ENCODE measurements around the gene MYO1D. TPM values are rescaled to one million over a fixed set of nuclear protein-coding genes. Genes with fewer than 3 reads are reported as not detected.

MYO1D gene
- polyA plus RNA-seq, 1 donor from 2014 or later: 11.6 TPM

GRCh38 chr17:32502013-32502412, 374.9 kb downstream of the MYO1D start:
- peak overlapping the region; percentile 33 to 94 (median 34) for H3K27ac Mint-ChIP-seq
- peaks cover 1% of the 10 kb centered on the region for H3K36me3 Mint-ChIP-seq
- no peaks in the 10 kb centered on the region for H3K27me3 Mint-ChIP-seq
- peaks cover 32 to 39% (median 34%) of the 10 kb centered on the region in 3 donors for H3K4me1 Mint-ChIP-seq
- H3K4me3 Mint-ChIP-seq: peak overlapping the region in 1 of 4 donors; percentile 41
- no peaks in the 10 kb centered on the region for H3K9me3 Mint-ChIP-seq

DNA sequence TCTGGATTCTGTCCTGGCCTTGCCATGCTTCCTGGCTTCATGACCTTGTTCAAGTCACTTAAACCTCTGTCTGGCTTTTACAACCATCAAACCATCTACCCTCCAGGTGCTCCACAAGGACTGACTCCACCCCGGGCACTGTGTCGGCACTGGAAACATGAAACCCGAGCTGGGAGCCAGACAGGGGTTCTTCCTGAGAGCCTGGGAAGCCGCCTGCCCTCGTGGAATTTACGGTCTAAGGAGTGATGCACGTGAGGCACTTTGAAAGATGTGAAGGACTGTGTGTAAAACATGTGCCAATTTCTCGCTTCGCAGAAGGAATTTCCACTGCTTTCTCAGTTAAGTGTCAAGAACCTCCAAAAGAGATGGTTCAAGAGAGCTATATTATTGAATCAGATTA, 378.5 kb downstream of the MYO1D start:
- H3K27me3 Mint-ChIP-seq: no peaks in the 10 kb centered on the region
- peaks cover 15 to 17% (median 17%) of the 10 kb centered on the region in 3 donors for H3K4me1 Mint-ChIP-seq
- H3K9me3 Mint-ChIP-seq: no peaks in the 10 kb centered on the region
- H3K36me3 Mint-ChIP-seq: peaks cover 3% of the 10 kb centered on the region
- peak overlapping the region in 1 of 3 donors; percentile 53 for H3K27ac Mint-ChIP-seq
- no peak overlapping the region for H3K4me3 Mint-ChIP-seq

GRCh38 chr17:32497431-32498205, 379.3 kb downstream of the MYO1D start:
- Mint-ChIP-seq H3K27me3 (no peaks in the 10 kb centered on the region), H3K36me3 (peaks cover 3% of the 10 kb centered on the region)

GRCh38 chr17:32496395-32497073, 380.4 kb downstream of the MYO1D start:
- H3K4me1 Mint-ChIP-seq: peaks cover 20 to 22% (median 21%) of the 10 kb centered on the region in 3 donors
- H3K27me3 Mint-ChIP-seq: no peaks in the 10 kb centered on the region
- H3K4me3 Mint-ChIP-seq: peak overlapping the region in 1 of 4 donors; percentile 55
- H3K9me3 Mint-ChIP-seq: no peaks in the 10 kb centered on the region
- peak overlapping the region in 1 of 3 donors; percentile 48 for H3K27ac Mint-ChIP-seq
- peaks cover 3% of the 10 kb centered on the region for H3K36me3 Mint-ChIP-seq

More at GRCh38 chr17:32497431-32498205, 379.3 kb downstream of the MYO1D start:
- Mint-ChIP-seq H3K4me3 (peak overlapping the region in 1 of 4 donors; percentile 5), H3K4me1 (peaks cover 17 to 19% (median 19%) of the 10 kb centered on the region in 3 donors), H3K9me3 (no peaks in the 10 kb centered on the region), H3K27ac (no peak overlapping the region)

GRCh38 chr17:32495359-32496231, 381.3 kb downstream of the MYO1D start:
- H3K4me3 Mint-ChIP-seq: peak overlapping the region in 2 of 4 donors; percentile 17 to 65
- H3K9me3 Mint-ChIP-seq: no peaks in the 10 kb centered on the region
- H3K27ac Mint-ChIP-seq: peak overlapping the region in 1 of 3 donors; percentile 46

GRCh38 chr17:32494621-32495358, 382.1 kb downstream of the MYO1D start:
- H3K36me3 Mint-ChIP-seq: peaks cover 3% of the 10 kb centered on the region
- H3K4me1 Mint-ChIP-seq: peaks cover 32 to 37% (median 36%) of the 10 kb centered on the region in 3 donors
- H3K9me3 Mint-ChIP-seq: no peaks in the 10 kb centered on the region
- H3K4me3 Mint-ChIP-seq: peak overlapping the region in 1 of 4 donors; percentile 65
- no peaks in the 10 kb centered on the region for H3K27me3 Mint-ChIP-seq
- no peak overlapping the region for H3K27ac Mint-ChIP-seq

More at GRCh38 chr17:32495359-32496231, 381.3 kb downstream of the MYO1D start:
- H3K36me3 Mint-ChIP-seq: peaks cover 3% of the 10 kb centered on the region
- H3K27me3 Mint-ChIP-seq: no peaks in the 10 kb centered on the region
- peaks cover 26 to 31% (median 29%) of the 10 kb centered on the region in 3 donors for H3K4me1 Mint-ChIP-seq

GRCh38 chr17:32493976-32494513, 382.9 kb downstream of the MYO1D start:
- Mint-ChIP-seq H3K36me3 (peaks cover 3% of the 10 kb centered on the region), H3K27me3 (no peaks in the 10 kb centered on the region), H3K4me1 (peaks cover 39 to 44% (median 43%) of the 10 kb centered on the region in 3 donors), H3K9me3 (no peaks in the 10 kb centered on the region), H3K4me3 (peak overlapping the region in 3 of 4 donors; percentile 37 to 57 (median 37)), H3K27ac (peak overlapping the region in 1 of 3 donors; percentile 18)

- Mint-ChIP-seq H3K4me3 (peak overlapping the region in 2 of 4 donors; percentile 37 to 91), H3K9me3 (no peaks in the 10 kb centered on the region), H3K36me3 (peaks cover 3% of the 10 kb centered on the region)
Observed at GRCh38 chr17:32493571-32493970, 383.4 kb downstream of the MYO1D start.

GRCh38 chr17:32492648-32493289, 384.2 kb downstream of the MYO1D start:
- Mint-ChIP-seq H3K27me3 (no peaks in the 10 kb centered on the region), H3K36me3 (peaks cover 3% of the 10 kb centered on the region), H3K4me3 (peak overlapping the region in 3 of 4 donors; percentile 63 to 91 (median 77)), H3K9me3 (no peaks in the 10 kb centered on the region), H3K27ac (peak overlapping the region; percentile 75 to 85 (median 83)), H3K4me1 (peaks cover 48 to 56% (median 55%) of the 10 kb centered on the region in 3 donors)

More at GRCh38 chr17:32493571-32493970, 383.4 kb downstream of the MYO1D start:
- Mint-ChIP-seq H3K27ac (peak overlapping the region in 1 of 3 donors; percentile 18), H3K4me1 (peaks cover 43 to 49% (median 48%) of the 10 kb centered on the region in 3 donors), H3K27me3 (no peaks in the 10 kb centered on the region)

DNA sequence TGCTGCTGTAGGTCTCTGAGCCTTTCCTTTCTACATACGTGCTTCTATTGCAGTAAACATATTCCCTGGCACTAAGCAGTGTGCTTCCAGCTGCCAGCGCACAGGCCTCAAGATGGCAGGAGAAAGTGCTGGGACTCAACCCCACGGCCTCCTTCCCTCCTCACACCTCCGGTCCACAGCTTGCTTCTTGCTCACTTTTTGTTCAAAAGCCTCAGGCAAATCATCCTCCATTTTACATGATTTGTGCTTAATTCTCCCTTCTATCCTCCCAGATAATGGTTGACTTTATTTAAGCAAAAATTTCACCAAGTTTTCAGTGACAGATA, 384.7 kb downstream of the MYO1D start:
- H3K4me3 Mint-ChIP-seq: peak overlapping the region; percentile 13 to 92 (median 84)
- H3K27me3 Mint-ChIP-seq: no peaks in the 10 kb centered on the region
- peaks cover 49 to 60% (median 57%) of the 10 kb centered on the region in 3 donors for H3K4me1 Mint-ChIP-seq

GRCh38 chr17:32491371-32492263, 385.3 kb downstream of the MYO1D start:
- Mint-ChIP-seq H3K4me1 (peaks cover 47 to 60% (median 57%) of the 10 kb centered on the region in 3 donors), H3K27me3 (no peaks in the 10 kb centered on the region), H3K4me3 (peak overlapping the region; percentile 65 to 92 (median 84)), H3K36me3 (peaks cover 3% of the 10 kb centered on the region), H3K9me3 (no peaks in the 10 kb centered on the region), H3K27ac (peak overlapping the region; percentile 75 to 85 (median 78))

More for the DNA sequence above, 384.7 kb downstream of the MYO1D start:
- Mint-ChIP-seq H3K9me3 (no peaks in the 10 kb centered on the region), H3K27ac (peak overlapping the region; percentile 75 to 85 (median 78)), H3K36me3 (peaks cover 3% of the 10 kb centered on the region)

DNA sequence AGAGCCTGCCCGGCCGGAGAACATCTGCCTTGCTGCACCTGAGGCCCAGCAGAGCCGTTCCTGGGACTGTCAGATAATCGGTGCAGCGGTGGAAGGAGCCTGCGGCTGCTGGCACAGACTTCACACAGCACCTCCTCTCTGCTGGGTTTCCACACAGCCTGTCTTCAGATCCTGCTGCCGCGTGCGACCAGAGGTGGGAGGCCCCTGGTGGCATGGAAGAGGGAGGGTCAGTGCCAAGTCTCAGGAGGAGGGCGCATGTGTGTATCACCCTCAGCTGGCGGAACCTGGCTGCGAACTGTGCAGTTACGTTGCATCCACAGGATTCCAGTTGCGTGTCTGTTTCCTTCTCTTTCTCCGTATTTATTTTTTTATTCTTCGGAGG, 386.8 kb downstream of the MYO1D start:
- Mint-ChIP-seq H3K36me3 (peaks cover 3% of the 10 kb centered on the region), H3K9me3 (no peaks in the 10 kb centered on the region), H3K27me3 (no peaks in the 10 kb centered on the region), H3K27ac (peak overlapping the region in 2 of 3 donors; percentile 81 to 85), H3K4me3 (peak overlapping the region; percentile 77 to 94 (median 92)), H3K4me1 (peaks cover 46 to 65% (median 59%) of the 10 kb centered on the region in 3 donors)
